ENCODE results near the gene PTH1R. TPM values are rescaled to one million over a fixed set of nuclear protein-coding genes. Genes with fewer than 3 reads are reported as not detected.

Gene PTH1R
- total RNA-seq, 2 donors from 2014 or later, result 0.69 to 0.86 TPM

- intact Hi-C loops (cut with DNase I), result no loop called here
These were observed 71.5 kb downstream of the PTH1R start for GRCh38 chr3:46948830-46949671.

GRCh38 chr3:46950177-46950576 lies 72.7 kb downstream of the PTH1R start:
- peaks cover 37% of the 10 kb centered on the region for H3K4me1 ChIP-seq
- no peak overlapping the region for H3K9ac ChIP-seq (ENCODE audit: low read depth in 2 of 2, low read length in 2 of 2)
- H3K27me3 ChIP-seq, result no peaks in the 10 kb centered on the region
- no peak for DNase-seq
- H3K27ac ChIP-seq, result no peak overlapping the region
- no peaks in the 10 kb centered on the region for H3K36me3 ChIP-seq
- no peaks in the 10 kb centered on the region for H3K9me3 ChIP-seq
- no peak overlapping the region for H3K4me3 ChIP-seq
- no peak for TF ChIP-seq CTCF (IDR thresholded peaks at IDR 0.05)
- intact Hi-C loops (cut with DNase I), result no loop called here

More at GRCh38 chr3:46948830-46949671, 71.5 kb downstream of the PTH1R start:
- Histone ChIP-seq H3K27me3 (no peaks in the 10 kb centered on the region), H3K4me1 (peaks cover 42% of the 10 kb centered on the region), H3K9me3 (no peaks in the 10 kb centered on the region), H3K9ac (ENCODE audit: low read depth in 2 of 2, low read length in 2 of 2) (peak overlapping the region; percentile 28 to 79), H3K4me3 (no peak overlapping the region), H3K36me3 (no peaks in the 10 kb centered on the region), H3K27ac (peak overlapping the region; percentile 86)
- peak; percentile 78 for DNase-seq
- TF ChIP-seq CTCF (IDR thresholded peaks at IDR 0.05), result no peak

GRCh38 chr3:46950650-46951241 lies 73.2 kb downstream of the PTH1R start:
- Histone ChIP-seq H3K36me3 (no peaks in the 10 kb centered on the region), H3K4me3 (no peak overlapping the region), H3K27ac (no peak overlapping the region), H3K4me1 (peaks cover 36% of the 10 kb centered on the region), H3K9ac (ENCODE audit: low read depth in 2 of 2, low read length in 2 of 2) (no peak overlapping the region), H3K9me3 (no peaks in the 10 kb centered on the region), H3K27me3 (no peaks in the 10 kb centered on the region)
- DNase-seq, result no peak
- intact Hi-C loops (cut with DNase I), result no loop called here
- no peak for TF ChIP-seq CTCF (IDR thresholded peaks at IDR 0.05)

- Histone ChIP-seq H3K27ac (no peak overlapping the region), H3K27me3 (no peaks in the 10 kb centered on the region)
- DNase-seq, result no peak
These were observed 75.3 kb downstream of the PTH1R start for GRCh38 chr3:46952813-46953212.

More at GRCh38 chr3:46952813-46953212, 75.3 kb downstream of the PTH1R start:
- Histone ChIP-seq H3K9me3 (no peaks in the 10 kb centered on the region), H3K4me3 (no peak overlapping the region), H3K9ac (ENCODE audit: low read depth in 2 of 2, low read length in 2 of 2) (no peak overlapping the region), H3K36me3 (no peaks in the 10 kb centered on the region), H3K4me1 (peaks cover 24% of the 10 kb centered on the region)
- intact Hi-C loops (cut with DNase I), result no loop called here
- TF ChIP-seq CTCF (IDR thresholded peaks at IDR 0.05), result no peak

Other genes with a start within 250 kb of the PTH1R start
- 10 to 100 TPM; 21.8 to 40.3 TPM for gene ALS2CL, start 184.0 kb upstream of the PTH1R start, total RNA-seq
- gene TMIE, start 176.3 kb upstream of the PTH1R start, total RNA-seq, result under 1 TPM in 1 of 2 donors, not detected in 1; 0.13 TPM
- not detected for gene PRSS50, start 159.9 kb upstream of the PTH1R start, total RNA-seq
- 1 to 10 TPM in 1 of 2 donors, not detected in 1; 1.7 TPM for gene MYL3, start 14.3 kb upstream of the PTH1R start, total RNA-seq
- 10 to 100 TPM; 34.1 to 55.7 TPM for gene CCDC12, start 99.0 kb downstream of the PTH1R start, total RNA-seq
- 100 to 1,000 TPM in 1 of 2 donors, 10 to 100 TPM in 1; 40.9 to 106 TPM for gene NBEAL2, start 101.9 kb downstream of the PTH1R start, total RNA-seq

Data from colonic mucosa (tissue), 4 donors.